ENCODE results near the gene SLC48A1.

The SLC48A1 gene

DNA sequence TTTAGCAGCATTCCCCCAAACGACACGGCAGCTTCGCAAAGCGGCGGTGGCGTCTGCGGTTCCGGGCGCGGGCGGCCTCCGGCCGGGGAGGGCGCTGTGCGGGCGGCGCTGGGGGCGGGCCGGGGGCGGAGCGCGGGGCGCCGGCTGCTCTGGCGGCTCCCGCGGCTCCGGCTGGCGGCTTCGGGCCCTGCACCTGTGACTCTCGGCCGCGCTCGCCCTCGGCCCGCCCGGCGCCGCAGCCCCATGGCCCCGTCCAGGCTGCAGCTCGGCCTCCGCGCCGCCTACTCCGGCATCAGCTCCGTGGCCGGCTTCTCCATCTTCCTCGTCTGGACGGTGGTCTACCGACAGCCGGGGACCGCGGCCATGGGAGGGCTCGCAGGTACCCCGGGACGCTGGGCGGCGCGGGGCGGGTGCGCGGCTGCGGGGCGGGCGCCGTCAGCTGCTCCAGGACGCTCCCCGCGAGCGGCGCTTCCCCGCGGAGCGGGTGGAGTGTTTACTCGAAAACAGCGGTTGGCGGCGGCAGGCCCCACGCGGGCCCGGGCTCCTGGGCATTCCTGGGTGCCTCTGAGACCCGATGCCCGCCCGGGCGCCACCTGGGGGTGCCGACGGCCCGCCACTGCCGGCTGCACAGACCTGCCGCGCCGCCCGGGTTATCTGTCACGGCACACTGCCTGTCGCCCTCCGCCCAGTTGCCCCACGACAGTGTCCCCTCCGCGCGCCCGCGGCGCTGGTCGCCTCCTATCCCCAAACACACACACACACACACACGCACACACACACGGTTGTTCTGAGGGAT, at the start of gene SLC48A1:
Gene SLC48A1 (plus strand): TSS at position 177 of the 796 bp plus-strand sequence. CDS start 67 bp downstream, at position 244.
- DNase-seq = peak; percentile 60

- DNase-seq = no peak
Observed at GRCh38 chr12:47725091-47725772, 47.8 kb upstream of the SLC48A1 start, which contains the start of gene ENDOU. ENDOU (minus strand) TSS chr12:47725490; CDS start chr12:47725413, 77 bp downstream.

GRCh38 chr12:47725893-47726292, 47.1 kb upstream of the SLC48A1 start:
- peak; percentile 88 for DNase-seq

DNA sequence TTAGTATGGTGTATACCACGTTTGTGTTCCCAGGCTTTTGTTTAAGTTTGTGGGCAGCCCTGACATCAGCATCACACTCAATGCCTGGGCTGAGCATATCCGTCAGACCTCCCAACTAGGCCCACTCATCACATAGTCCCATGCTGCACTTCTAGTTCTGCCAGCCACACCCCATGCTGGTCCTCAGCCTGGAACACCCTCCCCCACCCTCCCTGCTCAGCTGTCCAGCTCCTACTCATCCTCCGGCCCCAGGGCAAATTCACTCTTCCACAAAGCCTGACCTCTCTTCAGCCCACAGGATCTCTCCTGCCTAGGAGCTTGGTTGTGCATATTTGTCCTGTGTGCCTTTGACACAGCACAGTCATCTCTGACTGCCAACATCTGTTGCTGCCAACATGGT, 43.8 kb upstream of the SLC48A1 start:
- DNase-seq = no peak

DNA sequence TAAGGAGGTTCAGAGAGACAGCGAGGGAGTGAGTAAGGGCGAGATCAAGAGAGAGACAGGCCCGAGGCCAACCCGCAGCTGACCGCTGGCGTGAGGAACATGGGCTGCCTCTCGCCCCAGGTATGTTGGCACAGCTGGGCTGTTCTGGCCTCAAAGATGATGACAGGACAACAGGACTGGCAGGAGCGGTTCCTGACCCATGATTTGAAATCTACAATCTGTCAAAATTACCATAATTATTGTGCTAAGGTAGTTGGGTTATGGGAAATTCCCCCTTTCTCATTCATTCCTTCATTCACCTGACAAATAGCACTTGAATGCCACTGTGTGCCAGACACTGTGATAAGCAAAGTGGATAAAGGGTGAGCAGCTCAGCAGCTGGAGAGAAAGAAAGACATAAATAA, 42.7 kb upstream of the SLC48A1 start:
- DNase-seq = no peak

GRCh38 chr12:47731723-47732122, 41.3 kb upstream of the SLC48A1 start:
- DNase-seq = no peak

DNA sequence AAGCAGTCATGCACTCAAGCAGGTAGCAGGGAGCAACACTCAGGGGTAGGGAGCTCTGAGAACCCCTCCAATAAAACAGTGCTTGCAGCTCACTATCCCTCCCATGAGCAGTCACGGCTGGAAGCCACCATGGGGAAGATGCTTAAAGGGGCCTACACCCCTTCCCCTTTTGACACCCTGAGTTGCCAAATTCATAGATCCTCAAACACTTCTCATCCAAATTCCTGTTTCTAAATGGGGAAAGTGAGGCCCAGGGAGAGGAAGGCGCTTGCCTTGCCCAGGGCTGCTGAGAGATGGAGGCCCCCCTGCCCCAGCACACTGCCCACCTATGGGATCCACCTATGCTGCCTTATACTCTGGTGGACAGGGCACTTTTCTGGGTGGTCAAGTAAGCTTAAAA, 40.5 kb upstream of the SLC48A1 start:
- no peak for DNase-seq

DNA sequence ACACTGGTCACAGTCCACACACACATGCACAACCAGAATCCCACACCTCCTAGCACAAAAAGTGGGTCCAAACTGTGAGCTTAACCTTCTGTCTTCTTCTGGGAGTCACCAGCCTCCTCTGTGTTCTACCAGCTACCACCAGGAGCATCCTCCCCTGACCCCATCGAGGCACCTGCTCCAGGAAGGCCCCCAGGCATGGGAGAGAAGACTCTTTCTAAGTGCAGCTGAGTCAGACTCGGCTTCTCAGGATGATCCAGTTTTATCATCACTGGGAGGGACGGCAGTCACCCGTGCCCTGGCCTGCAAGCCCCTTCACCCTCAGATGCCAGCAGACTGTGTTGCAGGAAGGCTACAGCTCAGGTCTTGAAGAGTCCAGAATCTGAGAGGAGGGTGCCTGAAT, 39.9 kb upstream of the SLC48A1 start:
- DNase-seq = no peak

DNA sequence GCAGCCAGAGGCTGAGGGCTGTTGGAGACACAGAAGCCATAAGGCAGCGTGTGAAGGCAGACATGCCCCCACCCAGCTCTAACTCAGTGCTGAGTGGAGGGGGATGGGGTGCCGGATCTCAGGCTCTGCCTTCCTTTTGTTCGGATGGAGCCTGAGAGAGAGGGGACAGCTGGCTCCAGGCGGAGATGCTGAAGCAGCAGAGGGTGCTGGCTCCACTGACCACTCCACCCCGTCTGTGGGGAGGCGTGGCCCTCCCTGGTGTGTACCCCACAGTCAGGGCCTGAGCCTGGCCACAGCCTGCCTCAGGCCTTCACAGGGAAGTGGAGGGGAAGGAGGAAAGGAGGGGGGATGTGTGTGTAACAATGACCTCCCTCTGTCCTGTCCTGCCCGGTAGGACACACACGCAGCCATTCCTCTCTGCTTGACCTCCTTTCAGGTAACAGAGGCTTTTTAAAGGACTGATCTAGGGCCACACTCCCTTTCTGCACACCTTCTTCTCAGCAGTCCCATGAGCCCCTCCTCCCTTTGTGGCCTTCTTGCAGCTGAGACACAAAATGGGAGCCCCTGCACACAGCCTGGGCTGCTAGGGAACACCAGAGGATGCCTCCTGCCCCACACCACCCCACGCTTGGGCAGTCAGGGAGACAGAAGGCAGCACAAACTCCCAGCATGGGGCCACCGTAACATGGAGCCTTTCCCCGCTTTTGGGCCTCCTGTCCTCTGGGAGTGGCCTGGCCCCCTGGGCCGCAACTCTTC, 38.1 kb upstream of the SLC48A1 start:
- no peak for DNase-seq

DNA sequence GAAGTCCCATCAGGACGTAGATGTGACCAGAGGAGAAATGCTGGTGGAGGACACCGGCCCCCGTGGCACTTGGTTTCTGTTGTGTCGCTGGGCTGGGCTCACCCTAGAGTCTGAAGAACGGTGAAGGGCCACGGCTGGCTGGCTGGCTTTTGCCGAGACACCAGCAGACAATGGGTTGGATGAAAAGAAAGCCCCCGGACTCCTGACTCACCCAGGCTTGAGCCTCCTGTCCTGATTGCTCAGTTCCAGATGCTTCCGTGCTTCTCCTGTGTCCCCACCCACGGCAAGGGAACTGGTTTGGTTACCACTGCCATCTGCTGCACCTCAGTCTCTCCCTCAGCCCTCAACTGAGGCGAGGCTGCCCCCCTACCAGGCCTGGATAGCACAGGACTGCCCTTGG, 37.4 kb upstream of the SLC48A1 start:
- DNase-seq = no peak

GRCh38 chr12:47736216-47736615, 36.8 kb upstream of the SLC48A1 start:
- DNase-seq = no peak

DNA sequence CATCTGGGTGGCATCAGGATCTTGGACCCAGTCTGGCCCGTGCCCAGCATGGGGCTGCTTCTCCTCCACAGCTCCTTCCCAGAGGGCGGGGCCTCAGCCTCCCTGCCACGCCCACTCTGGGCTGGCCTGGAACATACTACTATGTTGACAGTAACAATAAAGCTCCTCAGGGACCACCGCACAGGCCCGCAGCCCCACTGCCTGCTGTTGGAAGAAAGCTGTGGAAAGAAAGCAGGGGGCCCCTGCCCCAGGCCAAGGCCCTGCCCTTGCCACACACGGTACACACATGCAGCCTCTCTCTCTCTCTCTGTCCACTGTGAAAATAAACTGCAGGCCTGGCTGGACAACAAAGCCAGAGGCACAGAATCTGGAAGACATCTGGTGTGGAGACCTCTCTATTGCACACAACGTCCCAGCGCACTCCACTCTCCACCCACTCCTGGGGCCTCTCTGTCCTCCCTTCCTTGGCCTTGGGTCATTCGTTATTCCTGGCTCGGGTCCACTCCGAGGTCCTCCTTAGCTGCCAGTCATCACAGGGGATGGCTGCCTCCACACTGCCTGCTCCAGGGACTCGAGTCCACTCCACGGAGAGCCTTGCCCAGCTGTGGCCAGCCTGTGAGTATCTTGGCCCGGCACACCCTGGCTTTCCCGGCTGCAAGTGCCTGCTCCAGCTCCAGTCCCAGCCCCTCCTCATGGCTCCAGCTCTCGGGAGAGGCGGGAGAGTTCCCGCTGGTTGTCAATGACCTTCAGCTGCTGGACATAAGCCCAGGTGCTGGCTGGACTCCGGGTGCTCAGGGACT, 36.0 kb upstream of the SLC48A1 start:
- peak; percentile 27 for DNase-seq

DNA sequence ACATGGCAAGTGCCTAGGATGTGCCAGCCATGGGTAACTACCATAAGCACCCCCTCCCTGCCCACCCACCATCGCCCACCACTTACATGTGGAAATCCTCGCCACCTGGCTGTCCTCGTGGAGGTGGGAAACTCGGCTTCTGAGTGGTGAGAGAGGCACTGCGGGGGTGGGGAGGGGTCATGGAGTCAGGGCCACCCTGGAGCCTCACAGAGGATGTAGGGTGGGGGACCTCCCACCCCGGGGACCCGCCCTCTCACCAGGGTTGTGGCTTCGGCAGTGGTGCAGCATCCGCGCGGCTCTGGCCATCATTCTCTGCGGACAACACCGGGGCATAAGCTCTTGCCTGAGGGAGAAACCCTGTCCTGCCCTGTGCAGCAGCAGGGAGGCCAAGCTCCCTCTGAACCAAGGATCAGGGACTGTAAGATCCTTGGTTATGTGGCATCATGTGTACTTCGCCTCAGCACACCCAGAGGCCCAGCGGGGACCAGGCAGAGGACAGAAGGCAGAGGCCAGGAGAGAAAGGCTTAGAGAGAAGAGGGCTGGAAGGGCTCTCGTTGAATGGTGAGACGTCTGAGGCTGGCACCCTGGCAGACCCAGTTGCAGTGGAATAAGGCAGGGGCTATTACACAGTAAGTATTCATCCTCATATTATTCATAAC, 35.0 kb upstream of the SLC48A1 start:
- DNase-seq = no peak

DNA sequence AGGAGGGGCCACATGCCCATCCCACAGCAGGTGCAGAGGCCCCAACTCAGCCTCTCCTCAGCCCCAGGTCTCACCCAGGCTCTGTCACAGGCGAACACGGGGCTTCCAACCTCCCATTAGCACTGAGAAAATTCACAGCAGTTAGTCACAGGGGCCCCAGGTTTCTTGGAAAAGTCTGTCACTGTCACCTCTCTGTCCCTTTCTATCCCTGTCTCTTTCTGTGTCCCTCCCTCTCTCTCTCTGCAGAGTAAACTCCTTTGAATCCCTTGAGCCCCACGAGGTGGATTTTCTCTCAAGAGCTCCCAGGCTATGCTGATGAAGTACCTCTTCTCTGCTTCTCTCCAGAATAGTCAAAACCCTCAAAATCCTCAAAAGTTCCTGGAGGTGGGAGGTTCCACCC, 33.7 kb upstream of the SLC48A1 start:
- no peak for DNase-seq

GRCh38 chr12:47739979-47740378, 33.1 kb upstream of the SLC48A1 start:
- no peak for DNase-seq

DNA sequence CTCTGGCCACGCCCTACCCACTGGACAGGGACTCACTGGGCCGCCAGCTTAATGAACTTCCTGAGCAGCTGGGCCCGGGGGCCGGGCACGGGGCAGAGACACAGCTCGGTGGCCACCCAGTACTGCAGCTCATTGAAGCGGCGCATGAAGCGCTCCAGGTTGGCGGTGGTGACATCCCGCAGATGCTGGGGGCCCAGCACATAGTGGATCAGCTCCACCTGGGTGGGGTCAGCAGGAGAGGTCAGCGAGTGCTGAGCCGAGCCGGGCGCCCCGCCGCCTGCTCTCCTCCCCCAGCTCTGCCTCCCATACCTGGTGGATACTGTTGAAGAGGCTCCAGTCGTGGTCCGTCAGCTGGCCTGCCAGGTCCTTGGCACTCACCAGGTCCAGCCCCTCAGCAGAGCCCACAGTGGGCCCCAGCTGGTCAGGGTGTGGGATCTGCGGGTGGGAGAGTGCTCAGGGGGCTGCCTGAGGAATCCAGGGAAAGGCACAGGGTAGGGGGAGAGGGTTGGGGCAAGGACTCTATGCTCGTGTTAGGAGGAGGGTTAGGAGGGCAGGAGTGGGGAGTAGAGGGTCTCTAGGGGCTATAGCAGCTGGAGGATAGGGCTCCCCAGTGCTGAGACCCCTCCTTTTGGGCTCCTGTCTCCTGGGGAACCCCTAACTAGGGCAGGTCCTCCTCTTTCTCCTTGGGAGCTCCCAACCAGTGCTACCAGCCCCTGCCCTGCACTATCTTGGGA, 32.3 kb upstream of the SLC48A1 start:
- DNase-seq = no peak

DNA sequence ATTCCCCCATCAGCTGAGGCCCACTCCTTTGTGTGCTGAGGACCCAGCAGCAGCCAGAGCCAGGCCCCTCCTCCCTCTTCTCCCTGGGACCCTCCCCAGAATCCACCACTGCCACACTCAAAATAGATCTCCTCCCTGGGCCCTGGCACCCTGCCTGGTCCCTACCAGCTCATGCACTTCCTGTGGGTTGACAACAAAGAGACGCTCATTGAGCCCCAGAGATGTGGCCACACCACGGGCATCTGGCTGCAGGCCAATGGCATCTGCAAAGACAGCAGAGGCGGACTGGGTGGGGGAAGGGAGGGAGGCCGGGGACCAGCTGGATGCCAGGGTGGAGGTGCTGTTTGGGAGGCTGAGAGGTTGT, 31.7 kb upstream of the SLC48A1 start:
- peak; percentile 35 for DNase-seq

DNA sequence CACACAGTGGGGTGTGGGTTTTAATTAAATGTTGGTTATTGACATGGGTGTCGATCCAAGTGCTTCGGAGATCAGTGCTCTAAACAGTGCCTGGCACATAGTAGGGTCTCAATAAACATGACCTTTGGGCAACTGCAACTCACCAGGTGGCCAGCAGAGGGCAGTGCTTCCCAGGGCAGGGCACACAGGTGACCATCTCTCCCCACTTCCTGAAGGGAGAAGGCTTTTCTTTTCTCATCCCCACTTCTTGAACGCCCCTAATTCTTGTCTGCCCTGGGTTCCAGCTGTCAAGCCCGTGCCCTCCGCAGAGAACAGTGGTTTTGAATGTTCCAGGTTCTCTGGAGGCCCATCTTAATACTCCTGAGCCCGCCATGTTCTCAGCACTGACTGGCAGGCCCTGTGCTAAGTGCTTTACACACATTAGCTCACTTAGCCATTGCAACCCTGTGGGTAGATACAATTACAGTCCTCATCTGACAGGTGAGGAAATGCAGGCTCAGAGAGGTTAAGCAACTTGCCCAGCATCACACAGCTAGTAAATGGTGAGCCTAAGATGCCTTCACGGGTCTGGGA, 30.7 kb upstream of the SLC48A1 start:
- DNase-seq = no peak

GRCh38 chr12:47743311-47743860, 29.7 kb upstream of the SLC48A1 start:
- no peak for DNase-seq

- DNase-seq = no peak
Observed at GRCh38 chr12:47744005-47744651, 28.9 kb upstream of the SLC48A1 start.
